BE2C (cell line): ENCODE results near the gene TBX21. TPM values are rescaled to one million over a fixed set of nuclear protein-coding genes. Genes with fewer than 3 reads are reported as not detected.

Source experiments
- DNase-seq: peaks from one replicate; pipeline ENCODE4 v3.0.0-alpha.2; 2020
- H3K27me3 ChIP-seq: fragments of 250-450 bp; sonication (Bioruptor Pico); 2 replicates; pipeline ENCODE4 v1.5.1; 2020; ENCODE audit warnings: mild to moderate bottlenecking
- H3K36me3 ChIP-seq: fragments of 250-450 bp; sonication (Bioruptor Pico); 2 replicates; pipeline ENCODE4 v1.5.1; 2020; ENCODE audit warnings: mild to moderate bottlenecking
- H3K4me1 ChIP-seq: fragments of 250-450 bp; sonication (Bioruptor Pico); 2 replicates; pipeline ENCODE4 v1.5.1; 2020
- H3K4me3 ChIP-seq: 2 replicates; pipeline ENCODE4 v1.5.1; 2011; ENCODE audit warnings: low read depth, low read length
- H3K9me3 ChIP-seq: fragments of 250-450 bp; sonication (Bioruptor Pico); 2 replicates; pipeline ENCODE4 v1.5.1; 2020
- CTCF ChIP-seq: IDR thresholded peaks from 2 replicates; pipeline ENCODE4 v1.5.1; 2012; ENCODE audit warnings: mild to moderate bottlenecking, low read depth, low read length
- polyA plus RNA-seq: library from polyadenylated mRNA; unstranded; fragments of >200 nt; gene quantifications from one replicate; pipeline ENCODE4 v1.2.1, GENCODE V29; 2012; ENCODE audit warnings: low read depth, missing spikeins; ENCODE audit not compliant: insufficient read length, insufficient read depth

TBX21 gene
- polyA plus RNA-seq: not detected

GRCh38 chr17:47733047-47733673, at the start of gene TBX21:
TSS of gene TBX21 (plus strand) at chr17:47733236. CDS start at chr17:47733455, 219 bp downstream.
- H3K4me3 ChIP-seq: peak within 1 kb of the TSS; percentile 38
- peaks cover 27% of the 10 kb centered on the region for H3K27me3 ChIP-seq
- no peaks in the 10 kb centered on the region for H3K36me3 ChIP-seq
- H3K9me3 ChIP-seq: no peaks in the 10 kb centered on the region
- TF ChIP-seq CTCF: peak; percentile 38
- peak; percentile 90 for DNase-seq
- no peaks in the 10 kb centered on the region for H3K4me1 ChIP-seq

DNA sequence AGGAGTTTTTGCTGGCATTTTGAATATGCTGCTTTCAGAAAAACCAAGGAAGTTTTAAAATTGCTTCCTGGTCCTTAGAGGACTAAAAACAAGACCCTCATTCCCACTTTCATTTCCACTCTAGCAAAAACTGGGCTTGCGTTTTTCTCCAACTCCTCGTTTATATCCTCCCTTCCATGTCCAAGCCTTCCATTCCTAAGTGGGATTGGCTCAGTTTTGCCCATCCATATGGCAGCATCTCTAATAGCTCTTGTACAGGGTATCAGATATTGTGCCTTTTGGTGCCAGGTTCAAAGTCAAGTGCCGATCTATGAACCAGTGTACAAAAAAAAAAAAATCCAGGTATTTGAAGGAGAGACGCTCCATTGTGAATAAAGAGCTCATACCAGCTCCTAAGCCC, 49.0 kb upstream of the TBX21 start:
- Histone ChIP-seq H3K27me3 (no peaks in the 10 kb centered on the region), H3K9me3 (no peaks in the 10 kb centered on the region), H3K36me3 (peaks cover 66% of the 10 kb centered on the region), H3K4me1 (0 out of 2 replicates have a peak, but pooled peaks cover 2% of the 10 kb centered on the region), H3K4me3 (no peak overlapping the region)
- DNase-seq: no peak
- TF ChIP-seq CTCF: no peak

GRCh38 chr17:47684535-47685193, 48.4 kb upstream of the TBX21 start:
- Histone ChIP-seq H3K9me3 (no peaks in the 10 kb centered on the region), H3K4me1 (0 out of 2 replicates have a peak, but pooled peaks cover 2% of the 10 kb centered on the region), H3K4me3 (no peak overlapping the region), H3K27me3 (no peaks in the 10 kb centered on the region), H3K36me3 (peaks cover 59% of the 10 kb centered on the region)
- no peak for TF ChIP-seq CTCF
- no peak for DNase-seq

- H3K9me3 ChIP-seq: no peaks in the 10 kb centered on the region
- no peaks in the 10 kb centered on the region for H3K27me3 ChIP-seq
- DNase-seq: no peak
- no peak overlapping the region for H3K4me3 ChIP-seq
- 0 out of 2 replicates have a peak, but pooled peaks cover 2% of the 10 kb centered on the region for H3K4me1 ChIP-seq
- TF ChIP-seq CTCF: no peak
- H3K36me3 ChIP-seq: peaks cover 49% of the 10 kb centered on the region
Measured at GRCh38 chr17:47685556-47686275, 47.3 kb upstream of the TBX21 start.

DNA sequence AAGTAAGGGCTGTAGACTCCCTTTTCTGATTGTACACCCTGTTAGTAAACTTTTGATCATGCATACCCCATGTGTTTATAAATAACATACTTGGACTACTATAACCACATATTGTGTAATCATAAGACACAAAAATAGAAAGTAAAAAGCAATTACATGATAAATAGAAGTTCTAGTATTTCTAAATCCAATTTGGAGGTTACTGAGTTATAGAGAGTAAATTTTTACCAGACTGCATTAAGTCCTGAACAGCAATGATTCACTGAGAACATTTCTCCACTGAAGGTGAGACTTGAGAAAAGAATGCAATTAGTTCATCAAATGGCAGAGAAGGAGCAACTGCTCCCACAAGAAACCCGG, 46.8 kb upstream of the TBX21 start:
- Histone ChIP-seq H3K36me3 (peaks cover 43% of the 10 kb centered on the region), H3K9me3 (no peaks in the 10 kb centered on the region), H3K27me3 (no peaks in the 10 kb centered on the region), H3K4me3 (no peak overlapping the region), H3K4me1 (0 out of 2 replicates have a peak, but pooled peaks cover 2% of the 10 kb centered on the region)
- TF ChIP-seq CTCF: no peak
- no peak for DNase-seq
